GM10847 (cell line): ENCODE measurements around the gene TMED7.
A peak's percentile ranks its signal among the peaks of the same experiment; 100 is the strongest.

Experiments
- POLR2A ChIP-seq: IDR thresholded peaks from 2 replicates; pipeline ENCODE4 v1.6.1; 2011; ENCODE audit not compliant: insufficient read length; ENCODE audit errors: extremely low read depth

TMED7 gene

GRCh38 chr5:115625579-115626444, at the start of gene TMED7:
Gene TMED7, minus strand, starts transcription at chr5:115626036. Its CDS starts 244 bp downstream, at chr5:115625792.
- TF ChIP-seq POLR2A, result peak; percentile 66

GRCh38 chr5:115673596-115673995, 47.8 kb upstream of the TMED7 start:
- TF ChIP-seq POLR2A, result no peak

- TF ChIP-seq POLR2A, result no peak
Measured at GRCh38 chr5:115671939-115672338, 46.1 kb upstream of the TMED7 start.

GRCh38 chr5:115666023-115666422, 40.2 kb upstream of the TMED7 start:
- no peak for TF ChIP-seq POLR2A

GRCh38 chr5:115661563-115661962, 35.7 kb upstream of the TMED7 start:
- no peak for TF ChIP-seq POLR2A

- no peak for TF ChIP-seq POLR2A
Measured at GRCh38 chr5:115661101-115661500, 35.3 kb upstream of the TMED7 start.

- no peak for TF ChIP-seq POLR2A
Measured at GRCh38 chr5:115657881-115658233, 32.0 kb upstream of the TMED7 start.

GRCh38 chr5:115657125-115657880, 31.5 kb upstream of the TMED7 start:
- no peak for TF ChIP-seq POLR2A

GRCh38 chr5:115656404-115656803, 30.6 kb upstream of the TMED7 start:
- no peak for TF ChIP-seq POLR2A

GRCh38 chr5:115655994-115656393, 30.2 kb upstream of the TMED7 start:
- no peak for TF ChIP-seq POLR2A

- no peak for TF ChIP-seq POLR2A
Measured at GRCh38 chr5:115649541-115649940, 23.7 kb upstream of the TMED7 start.

GRCh38 chr5:115648056-115648455, 22.2 kb upstream of the TMED7 start:
- no peak for TF ChIP-seq POLR2A

- no peak for TF ChIP-seq POLR2A
Measured at GRCh38 chr5:115644046-115644445, 18.2 kb upstream of the TMED7 start.

GRCh38 chr5:115641948-115642347, 16.1 kb upstream of the TMED7 start:
- no peak for TF ChIP-seq POLR2A

GRCh38 chr5:115640274-115640673, 14.4 kb upstream of the TMED7 start:
- TF ChIP-seq POLR2A, result no peak

- TF ChIP-seq POLR2A, result no peak
Measured at GRCh38 chr5:115639377-115639776, 13.5 kb upstream of the TMED7 start.

- TF ChIP-seq POLR2A, result no peak
Measured at GRCh38 chr5:115637507-115637906, 11.7 kb upstream of the TMED7 start.

GRCh38 chr5:115636008-115636407, 10.2 kb upstream of the TMED7 start:
- no peak for TF ChIP-seq POLR2A
